ENCODE measurements around the gene DNAJB6.

Gene DNAJB6

GRCh38 chr7:157336383-157337315 is at the start of gene DNAJB6:
Gene DNAJB6 (plus strand): TSS chr7:157337004. CDS start chr7:157358573, 21,569 bp downstream.
- peak; percentile 73 for ATAC-seq
- TF ChIP-seq PATZ1 (CRISPR knock-in tag; IDR thresholded peaks at IDR 0.05; ENCODE audit: borderline replicate concordance) (0 out of 2 replicates have a peak, but pooled peaks have one; percentile 60), TCF4 (CRISPR knock-in tag; IDR thresholded peaks at IDR 0.05; ENCODE audit: borderline replicate concordance) (no peak), CSDC2 (CRISPR knock-in tag; IDR thresholded peaks at IDR 0.05) (peak; percentile 56; the same call in 1 of the 2 replicates)

- TF ChIP-seq ESRRG (CRISPR knock-in tag; IDR thresholded peaks at IDR 0.05) (no peak), OSR1 (CRISPR knock-in tag; IDR thresholded peaks at IDR 0.05) (no peak), CREB5 (CRISPR knock-in tag; IDR thresholded peaks at IDR 0.05; ENCODE audit: low read depth) (no peak), GLIS3 (CRISPR knock-in tag; IDR thresholded peaks at IDR 0.05) (no peak), ZFP3 (CRISPR knock-in tag; IDR thresholded peaks at IDR 0.05) (no peak), TOX (CRISPR knock-in tag; IDR thresholded peaks at IDR 0.05; ENCODE audit: borderline replicate concordance) (no peak), TSHZ2 (CRISPR knock-in tag; IDR thresholded peaks at IDR 0.05) (no peak), RARB (CRISPR knock-in tag; IDR thresholded peaks at IDR 0.05) (no peak), POU6F1 (CRISPR knock-in tag; IDR thresholded peaks at IDR 0.05; ENCODE audit: borderline replicate concordance, low read depth) (no peak), CSRNP3 (CRISPR knock-in tag; IDR thresholded peaks at IDR 0.05) (no peak), PPARA (CRISPR knock-in tag; IDR thresholded peaks at IDR 0.05; ENCODE audit: borderline replicate concordance) (no peak), ZNF565 (CRISPR knock-in tag; conservative IDR thresholded peaks at IDR 0.05; ENCODE audit: low read depth) (no peak), PATZ1 (CRISPR knock-in tag; IDR thresholded peaks at IDR 0.05; ENCODE audit: borderline replicate concordance) (no peak), SNAI2 (CRISPR knock-in tag; IDR thresholded peaks at IDR 0.05) (no peak)
- no peak for ATAC-seq
These were observed 45.3 kb upstream of the DNAJB6 start for GRCh38 chr7:157291404-157292080.

Data from SK-N-SH treated with all-trans-retinoic acid at 6 μM for 48 hours (cell line).